ENCODE results near the gene SMAP2.
"Not testable (repeated sequence)": the region's sequence is repeated elsewhere in the genome, so short reads cannot be mapped to it uniquely, and the experiment has no call there.

Gene SMAP2

DNA sequence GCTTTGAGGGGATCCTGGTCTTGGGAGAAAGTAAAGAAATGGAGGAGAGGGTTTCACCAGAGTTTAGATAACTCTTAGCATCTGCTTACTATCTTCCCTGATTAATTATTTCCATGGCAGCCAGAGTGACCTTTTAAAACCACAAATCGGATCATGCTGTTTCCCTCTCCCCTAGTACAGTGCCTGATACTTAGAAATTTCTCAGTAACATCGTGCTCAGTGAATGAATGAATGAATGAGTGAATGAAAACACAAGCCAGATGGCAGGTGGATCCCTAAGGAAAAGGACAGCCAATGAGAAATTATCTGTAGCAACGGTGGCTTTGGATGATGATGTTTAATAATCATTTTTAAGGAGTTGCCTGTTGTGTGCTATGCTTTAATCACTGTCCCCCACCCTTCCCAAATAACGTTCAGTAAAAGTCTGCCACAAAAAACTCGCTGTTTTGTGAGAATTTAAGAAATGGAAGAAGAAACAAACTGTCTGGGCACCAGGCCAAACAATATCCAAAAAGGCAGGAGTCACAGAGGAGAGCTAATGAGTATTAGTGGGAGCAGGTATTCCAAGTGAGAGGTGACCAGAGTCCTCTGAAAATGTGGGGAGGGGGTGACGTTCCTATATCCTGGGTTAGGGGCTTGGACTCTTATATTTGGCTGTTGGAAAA lies 737 bp upstream of the SMAP2 start:
- DNase-seq (ENCODE audit: low read depth) = no peak

DNA sequence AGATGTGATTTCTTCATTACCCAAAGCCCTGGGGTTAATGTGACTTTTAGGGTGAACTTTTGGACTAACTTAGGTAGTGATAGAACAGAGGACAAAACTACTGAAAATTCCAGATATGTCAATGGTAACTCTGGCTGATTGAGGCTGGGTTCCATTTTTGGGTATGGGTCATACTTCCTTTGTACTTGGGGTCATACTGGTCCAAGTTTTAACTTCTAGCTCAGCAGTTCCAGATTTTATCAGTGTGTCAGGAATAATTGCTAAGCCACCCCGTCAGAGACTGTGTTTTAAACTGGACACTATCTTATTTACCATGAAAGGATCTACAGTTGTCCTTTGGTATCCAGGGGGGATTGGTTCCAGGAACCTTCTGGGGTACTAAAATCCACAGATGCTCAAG lies 4.0 kb downstream of the SMAP2 start:
- no peak for DNase-seq (ENCODE audit: low read depth)

DNA sequence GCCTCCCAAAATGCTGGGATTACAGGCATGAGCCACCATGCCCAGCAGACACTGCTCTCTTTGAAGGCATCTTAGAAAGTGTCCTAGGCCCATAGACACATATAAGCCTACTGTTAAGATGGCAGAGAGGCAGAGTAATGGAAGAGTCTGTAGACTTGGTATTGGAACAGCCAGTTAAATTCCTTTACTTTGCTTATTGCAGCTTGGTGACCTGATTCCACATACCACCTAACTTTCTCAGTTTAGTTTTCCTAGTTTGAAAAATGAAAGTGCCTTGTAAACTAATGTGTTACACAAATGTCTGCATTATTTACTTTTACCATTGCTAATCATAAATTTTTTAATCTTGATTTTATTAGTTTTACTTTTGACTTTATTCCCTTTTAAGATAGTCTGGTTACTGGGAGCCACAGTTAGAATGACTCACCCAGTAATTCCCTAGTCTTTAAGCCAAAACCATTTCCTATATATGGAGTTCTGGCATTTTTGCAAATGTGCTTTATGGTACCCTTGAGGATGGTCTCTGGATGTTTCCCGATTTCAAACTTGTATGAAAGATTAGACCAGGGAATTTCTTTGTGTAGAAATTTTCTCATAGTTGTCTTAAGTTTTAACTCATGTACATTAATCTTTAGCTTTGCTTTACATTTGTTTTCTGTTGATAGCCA lies 6.4 kb downstream of the SMAP2 start:
- peak; percentile 70 for DNase-seq (ENCODE audit: low read depth)

DNA sequence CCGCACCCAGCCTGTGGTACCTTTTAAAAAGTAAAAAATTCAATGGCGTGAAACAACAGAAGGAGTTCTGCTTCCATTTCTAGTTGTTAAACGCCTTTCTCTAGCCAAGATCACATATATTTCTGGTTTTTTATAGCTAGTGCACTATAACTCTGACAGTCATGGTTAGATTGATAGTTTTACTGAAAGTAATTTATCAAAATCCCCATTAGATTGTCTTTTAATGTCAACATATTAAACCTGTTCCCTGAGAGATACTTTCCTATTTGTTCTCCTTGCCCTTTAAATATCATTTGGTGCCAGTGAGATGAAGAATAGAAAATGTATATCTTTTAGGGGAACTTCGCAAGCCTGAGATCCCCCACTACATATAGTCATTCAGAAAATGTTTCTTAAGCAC lies 7.3 kb downstream of the SMAP2 start:
- DNase-seq (ENCODE audit: low read depth) = no peak

DNA sequence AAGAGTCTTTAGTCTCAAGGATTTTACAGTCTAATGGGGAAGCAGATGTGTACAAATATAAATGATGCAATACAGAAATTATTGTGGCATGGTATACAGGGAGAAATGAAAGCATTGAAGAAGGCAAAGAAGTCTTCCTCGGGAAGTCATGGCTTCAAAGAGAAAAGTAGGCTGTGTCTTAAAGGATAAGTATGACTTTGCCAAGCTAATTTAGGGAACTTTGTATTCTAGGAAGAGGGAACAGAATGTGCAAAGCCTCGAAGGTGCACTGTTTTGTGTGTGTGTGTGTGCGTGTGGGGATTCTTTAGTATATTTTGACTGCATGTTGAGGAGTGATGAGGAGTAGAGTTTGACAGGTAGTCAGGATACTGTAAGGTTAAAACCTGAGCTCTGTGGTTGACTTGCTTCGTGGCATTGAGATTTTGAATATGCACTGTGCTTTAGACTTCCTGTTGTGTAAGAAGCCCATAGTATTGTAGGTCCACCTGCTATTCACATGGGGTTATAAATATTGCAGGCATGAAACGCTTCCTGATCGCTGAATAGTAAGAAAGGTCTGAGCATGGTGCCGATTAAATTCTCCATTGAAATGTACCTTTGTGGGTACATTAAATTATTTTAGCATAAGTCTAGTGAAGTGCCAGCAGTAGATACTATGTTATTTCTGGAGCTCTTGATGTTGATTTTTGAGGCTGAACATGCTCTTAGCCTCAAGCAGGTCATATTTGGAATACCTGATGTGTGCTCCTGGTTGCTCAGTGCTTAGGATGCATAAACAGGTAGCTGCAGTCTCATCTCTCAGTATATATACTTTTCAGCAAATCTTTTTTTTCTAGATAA lies 8.0 kb downstream of the SMAP2 start:
- no peak for DNase-seq (ENCODE audit: low read depth)

DNA sequence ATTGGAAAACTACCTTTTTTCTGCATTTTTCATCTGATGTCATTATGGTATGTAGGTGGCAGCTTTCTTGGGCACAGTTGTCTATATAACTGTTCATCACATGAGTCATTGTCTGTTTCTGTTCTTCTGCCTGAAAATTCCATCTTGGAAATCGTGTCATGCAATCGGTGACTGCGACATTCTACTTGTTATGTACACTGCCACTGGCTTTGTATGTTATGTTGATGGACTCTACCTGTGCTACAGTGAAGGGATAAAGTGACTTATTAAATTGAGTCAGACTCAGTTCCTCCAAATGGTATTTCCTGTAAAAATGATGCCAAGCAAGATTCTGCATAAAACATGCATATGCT lies 8.6 kb downstream of the SMAP2 start:
- no peak for DNase-seq (ENCODE audit: low read depth)

DNA sequence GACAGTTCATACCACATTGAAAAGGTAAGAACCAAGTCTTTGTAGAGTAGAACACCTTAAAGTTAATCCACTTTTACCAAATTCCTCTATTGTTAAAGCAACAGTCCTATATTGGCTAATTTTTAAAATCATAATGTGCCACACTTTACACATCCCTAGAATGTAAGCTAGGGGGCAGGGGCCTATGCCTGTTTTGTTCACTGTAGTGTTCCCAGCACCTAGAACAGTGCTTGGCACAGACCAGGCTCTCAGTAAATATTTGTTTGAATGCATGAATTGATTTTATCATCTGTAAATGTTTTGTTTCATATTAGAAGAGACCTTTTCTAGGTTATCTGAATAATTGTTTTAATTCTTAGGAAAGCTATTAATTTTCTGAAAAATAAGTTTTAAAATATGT lies 9.1 kb downstream of the SMAP2 start:
- DNase-seq (ENCODE audit: low read depth) = no peak

DNA sequence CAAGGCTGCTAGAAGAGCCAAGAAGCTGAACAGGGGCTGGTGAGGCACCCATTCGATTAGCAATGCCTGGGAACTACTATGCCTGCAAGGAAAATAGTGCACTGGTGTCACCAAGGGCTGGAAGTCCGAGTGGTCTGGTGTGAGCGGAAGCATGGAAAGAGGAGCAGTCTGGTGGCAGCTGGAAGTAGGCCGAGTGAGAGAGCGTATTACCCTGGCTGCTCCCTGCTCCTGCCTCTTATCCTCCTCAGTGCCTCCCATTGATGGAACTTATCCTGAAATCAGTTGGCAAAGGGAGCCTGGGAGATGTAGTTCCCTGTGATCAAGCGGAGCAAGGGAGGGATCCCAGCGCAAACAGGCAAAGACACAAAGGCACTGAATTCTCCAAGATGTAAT lies 9.6 kb downstream of the SMAP2 start:
- no peak for DNase-seq (ENCODE audit: low read depth)

DNA sequence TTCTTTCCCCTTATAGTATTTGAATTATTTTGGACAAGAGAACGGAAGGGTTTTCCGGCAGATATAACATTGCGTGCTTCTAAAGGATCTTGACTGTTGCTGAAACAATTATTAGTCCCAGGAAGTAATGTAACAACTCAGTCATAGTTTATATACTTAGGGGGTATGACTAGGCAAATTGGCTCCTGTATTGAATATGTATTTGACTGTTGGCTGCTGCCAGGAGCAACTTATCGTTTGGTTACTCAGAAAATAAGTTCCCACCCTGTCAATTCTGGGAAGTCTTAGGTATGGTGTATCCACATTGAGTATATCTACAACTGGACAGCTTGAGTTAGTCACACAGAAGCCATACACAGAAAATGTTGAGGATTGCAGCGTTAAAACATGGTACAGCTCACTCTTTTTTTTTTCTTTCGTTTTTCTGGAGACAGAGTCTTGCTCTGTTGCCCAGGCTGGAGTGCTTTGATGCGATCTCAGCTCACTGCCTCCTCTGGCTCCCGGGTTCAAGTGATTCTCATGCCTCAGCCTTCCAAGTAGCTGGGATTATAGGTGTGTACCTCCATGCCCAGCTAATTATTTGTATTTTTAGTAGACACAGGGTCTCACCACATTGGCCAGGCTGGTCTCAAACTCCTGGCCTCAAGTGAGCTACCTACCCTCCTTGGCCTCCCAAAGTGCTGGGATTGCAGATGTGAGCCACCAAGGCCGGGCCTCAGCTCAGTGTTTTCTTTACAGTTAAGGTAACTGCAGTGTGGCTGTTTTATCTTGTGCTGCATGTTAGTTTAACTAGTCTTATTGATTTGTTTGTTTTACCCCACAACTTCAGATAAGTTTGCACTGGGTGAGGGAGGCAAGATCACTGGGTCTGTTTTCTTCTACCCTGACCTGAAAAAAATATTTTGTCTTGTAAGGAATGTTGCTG lies 10.2 kb downstream of the SMAP2 start:
- DNase-seq (ENCODE audit: low read depth) = no peak

DNA sequence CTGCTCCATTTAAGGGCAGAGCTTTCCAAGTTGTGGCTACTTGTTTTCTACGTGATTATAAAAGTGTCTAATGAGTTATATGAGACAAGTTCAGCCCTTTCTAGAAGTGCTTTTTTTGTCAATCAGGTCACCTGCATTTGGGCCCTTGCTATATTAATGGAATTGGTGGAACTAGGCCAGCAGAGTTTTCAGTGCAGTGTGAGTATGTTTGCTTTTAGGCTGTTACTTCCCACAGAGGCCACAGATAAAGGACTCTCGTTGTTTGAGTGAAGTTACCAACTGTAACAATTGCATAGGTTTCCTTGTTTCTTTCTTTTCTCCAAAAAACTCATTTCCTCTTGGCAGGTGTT lies 10.9 kb downstream of the SMAP2 start:
- DNase-seq (ENCODE audit: low read depth) = no peak

DNA sequence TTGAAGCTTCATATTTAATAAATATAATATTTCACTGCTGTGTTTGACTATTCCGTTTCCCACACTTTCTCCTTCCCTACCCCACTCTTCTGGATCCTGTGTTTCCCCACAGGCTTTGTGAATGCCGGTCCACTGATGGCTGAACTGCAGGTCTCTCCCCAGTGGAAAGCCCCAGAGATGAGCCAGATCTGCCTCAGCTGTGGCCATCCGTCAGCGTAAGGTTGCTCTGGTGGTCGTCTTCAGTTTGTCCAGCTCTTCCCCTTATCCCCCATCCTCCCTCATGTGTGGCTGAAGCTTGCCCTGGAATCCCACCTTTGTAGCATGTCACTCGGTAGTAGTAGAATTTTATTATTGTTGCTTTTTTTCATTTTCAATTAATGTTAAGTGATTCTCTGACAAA lies 11.4 kb downstream of the SMAP2 start:
- DNase-seq (ENCODE audit: low read depth) = no peak

DNA sequence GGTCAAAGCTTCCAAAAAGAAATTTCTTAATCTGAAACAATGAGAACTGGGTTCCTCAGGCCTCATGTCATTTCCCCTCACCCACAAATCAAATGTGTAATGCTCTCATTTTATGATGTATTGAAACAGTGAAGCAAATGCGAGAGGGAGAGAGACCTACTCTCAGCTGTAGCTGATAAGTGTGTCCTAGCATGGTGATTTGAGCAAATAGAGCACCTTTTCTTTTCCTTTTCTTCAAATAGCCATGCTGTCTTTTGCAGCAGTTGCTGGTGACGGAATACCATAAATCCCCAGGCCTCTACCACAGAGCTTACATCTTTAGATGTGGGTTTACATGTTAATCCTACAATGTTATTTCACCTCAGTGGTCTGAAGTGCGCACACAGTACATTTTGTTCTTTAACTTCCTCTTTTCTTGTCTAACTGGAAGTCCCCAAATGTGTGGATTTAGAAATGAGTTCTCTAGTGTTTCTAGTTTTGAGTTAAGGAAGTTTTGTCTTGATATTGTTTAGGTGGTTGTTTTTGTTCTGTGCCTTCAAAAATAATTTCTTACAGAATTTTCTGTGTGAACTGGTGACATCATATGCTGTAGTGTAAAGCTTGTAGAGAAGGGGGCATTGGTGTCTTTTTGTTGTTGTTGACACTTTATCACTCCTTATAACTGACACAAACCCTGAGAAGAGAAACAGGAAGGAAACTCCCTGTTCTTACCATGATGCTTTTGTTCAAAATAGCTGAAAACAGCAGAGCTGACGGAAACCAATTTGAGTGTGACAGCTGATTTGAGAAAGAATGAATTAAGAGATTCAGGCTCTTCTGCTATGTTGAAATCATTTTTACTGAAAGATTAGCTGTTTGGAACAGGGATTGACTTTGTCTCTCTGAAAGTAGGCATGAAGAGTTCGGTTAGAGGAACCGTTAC lies 12.2 kb downstream of the SMAP2 start:
- DNase-seq (ENCODE audit: low read depth) = no peak

DNA sequence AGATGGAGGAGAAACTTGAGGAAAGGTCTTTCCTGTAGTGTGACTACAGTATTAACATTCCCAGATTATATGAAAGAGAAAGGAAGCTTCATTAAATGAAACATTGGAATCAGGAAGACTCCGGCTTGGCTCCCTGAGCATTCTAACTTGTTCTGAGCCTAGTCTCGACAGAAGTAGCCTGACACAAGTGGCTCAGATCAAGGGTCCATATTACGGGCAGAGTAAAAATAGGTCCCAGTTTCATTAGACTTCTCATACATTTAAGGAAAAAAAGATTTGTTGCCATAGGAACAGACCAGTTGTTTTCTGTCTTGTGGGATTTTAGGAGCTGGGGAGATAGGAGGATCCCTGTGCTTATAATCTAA lies 12.8 kb downstream of the SMAP2 start:
- DNase-seq (ENCODE audit: low read depth) = no peak

DNA sequence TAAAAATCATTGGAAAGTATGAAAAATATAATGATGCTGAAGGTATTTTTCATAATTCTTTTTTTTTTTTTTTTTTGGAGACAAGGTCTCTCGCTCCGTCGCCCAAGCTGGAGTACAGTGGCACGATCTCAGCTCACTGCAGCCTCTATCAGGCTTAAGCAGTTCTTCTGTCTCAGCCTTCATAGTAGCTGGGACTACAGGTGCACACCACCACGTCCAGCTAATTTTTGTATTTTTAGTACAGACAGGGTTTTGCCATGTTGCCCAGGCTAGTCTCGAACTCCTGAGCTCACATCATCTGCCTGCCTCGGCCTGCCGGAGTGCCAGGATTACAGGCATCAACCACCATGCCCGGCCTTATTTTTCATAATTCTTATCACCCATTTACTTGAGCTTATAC lies 13.3 kb downstream of the SMAP2 start:
- DNase-seq (ENCODE audit: low read depth) = no peak

DNA sequence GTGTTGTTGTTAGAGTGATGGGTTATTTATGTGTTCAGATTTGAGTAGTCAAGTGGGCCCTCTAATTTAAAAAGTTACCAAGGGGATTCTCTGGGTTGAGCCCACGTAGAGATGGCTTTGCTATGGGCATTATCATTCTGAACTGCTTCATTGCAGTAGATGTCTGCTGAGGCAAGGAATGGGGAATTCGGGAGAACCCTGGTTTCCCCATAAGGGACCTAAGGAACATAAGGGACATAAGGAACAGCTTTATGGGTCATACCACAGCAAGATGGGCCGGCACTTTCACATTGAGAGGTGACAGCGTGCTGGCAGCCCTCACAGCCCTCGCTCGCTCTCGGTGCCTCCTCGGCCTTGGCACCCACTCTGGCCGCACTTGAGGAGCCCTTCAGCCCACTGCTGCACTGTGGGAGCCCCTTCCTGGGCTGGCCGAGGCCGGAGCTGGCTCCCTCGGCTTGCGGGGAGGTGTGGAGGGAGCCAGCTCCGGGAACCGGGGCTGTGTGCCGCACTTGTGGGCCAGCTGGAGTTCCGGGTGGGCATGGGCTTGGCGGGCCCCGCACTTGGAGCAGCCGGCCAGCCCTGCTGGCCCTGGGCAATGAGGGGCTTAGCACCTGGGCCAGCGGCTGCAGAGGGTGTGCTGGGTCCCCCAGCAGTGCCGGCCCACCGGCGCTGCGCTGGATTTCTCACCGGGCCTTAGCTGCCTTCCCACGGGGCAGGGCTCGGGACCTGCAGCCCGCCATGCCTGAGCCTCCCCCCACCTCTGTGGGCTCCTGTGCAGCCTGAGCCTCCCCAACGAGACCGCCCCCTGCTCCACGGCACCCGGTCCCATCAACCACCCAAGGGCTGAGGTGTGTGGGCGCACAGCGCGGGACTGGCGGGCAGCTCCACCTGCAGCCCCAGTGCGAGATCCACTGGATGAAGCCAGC lies 14.1 kb downstream of the SMAP2 start:
- not testable (repeated sequence) for DNase-seq (ENCODE audit: low read depth)

DNA sequence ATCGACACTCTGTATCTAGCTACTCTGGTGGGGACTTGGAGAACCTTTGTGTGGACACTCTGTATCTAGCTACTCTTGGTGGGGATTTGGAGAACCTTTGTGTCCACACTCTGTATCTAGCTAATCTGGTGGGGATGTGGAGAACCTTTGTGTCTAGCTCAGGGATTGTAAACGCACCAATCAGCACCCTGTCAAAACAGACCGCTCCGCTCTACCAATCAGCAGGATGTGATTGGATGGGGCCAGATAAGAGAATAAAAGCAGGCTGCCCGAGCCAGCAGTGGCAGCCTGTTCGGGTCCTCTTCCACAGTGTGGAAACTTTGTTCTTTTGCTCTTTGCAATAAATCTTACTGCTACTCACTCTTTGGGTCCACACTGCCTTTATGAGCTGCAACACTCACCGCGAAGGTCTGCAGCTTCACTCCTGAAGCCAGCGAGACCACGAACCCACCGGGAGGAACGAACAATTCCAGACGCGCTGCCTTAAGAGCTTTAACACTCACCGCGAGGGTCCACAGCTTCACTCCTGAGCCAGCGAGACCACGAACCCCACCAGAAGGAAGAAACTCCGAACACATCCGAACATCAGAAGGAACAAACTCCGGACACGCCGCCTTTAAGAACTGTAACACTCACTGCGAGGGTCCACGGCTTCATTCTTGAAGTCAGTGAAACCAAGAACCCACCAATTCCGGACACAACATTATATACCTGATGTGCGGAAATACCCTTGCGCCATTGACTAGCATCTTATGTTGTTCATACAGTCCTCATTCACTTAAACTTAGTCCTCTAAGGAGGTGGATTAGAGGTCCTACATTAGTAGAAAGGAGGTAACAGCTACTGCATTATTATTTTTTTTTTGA lies 15.2 kb downstream of the SMAP2 start:
- DNase-seq (ENCODE audit: low read depth) = not testable (repeated sequence)

DNA sequence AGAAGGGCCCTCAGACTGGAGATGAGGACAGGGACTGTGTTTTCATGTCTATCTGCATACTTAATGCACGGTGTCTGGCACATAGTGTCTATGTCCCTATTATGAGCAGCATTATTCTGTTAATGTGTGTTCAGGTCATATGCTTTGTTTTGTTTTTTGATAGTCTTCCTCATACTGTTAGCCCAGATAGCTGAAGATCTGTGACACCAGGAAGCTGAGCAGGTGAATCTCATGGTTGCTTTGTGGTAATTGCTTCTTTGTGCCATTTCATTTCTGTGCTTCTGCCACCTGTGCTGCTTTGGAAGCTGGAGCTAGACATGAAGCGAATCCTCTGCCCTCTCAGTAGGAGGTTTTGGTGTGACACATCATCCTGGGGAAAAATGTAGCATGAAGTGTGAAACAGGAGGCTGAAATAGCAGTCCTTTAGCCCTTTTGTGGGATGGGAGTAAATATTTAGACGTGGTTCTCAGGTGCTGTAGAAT lies 15.8 kb downstream of the SMAP2 start:
- DNase-seq (ENCODE audit: low read depth) = no peak

DNA sequence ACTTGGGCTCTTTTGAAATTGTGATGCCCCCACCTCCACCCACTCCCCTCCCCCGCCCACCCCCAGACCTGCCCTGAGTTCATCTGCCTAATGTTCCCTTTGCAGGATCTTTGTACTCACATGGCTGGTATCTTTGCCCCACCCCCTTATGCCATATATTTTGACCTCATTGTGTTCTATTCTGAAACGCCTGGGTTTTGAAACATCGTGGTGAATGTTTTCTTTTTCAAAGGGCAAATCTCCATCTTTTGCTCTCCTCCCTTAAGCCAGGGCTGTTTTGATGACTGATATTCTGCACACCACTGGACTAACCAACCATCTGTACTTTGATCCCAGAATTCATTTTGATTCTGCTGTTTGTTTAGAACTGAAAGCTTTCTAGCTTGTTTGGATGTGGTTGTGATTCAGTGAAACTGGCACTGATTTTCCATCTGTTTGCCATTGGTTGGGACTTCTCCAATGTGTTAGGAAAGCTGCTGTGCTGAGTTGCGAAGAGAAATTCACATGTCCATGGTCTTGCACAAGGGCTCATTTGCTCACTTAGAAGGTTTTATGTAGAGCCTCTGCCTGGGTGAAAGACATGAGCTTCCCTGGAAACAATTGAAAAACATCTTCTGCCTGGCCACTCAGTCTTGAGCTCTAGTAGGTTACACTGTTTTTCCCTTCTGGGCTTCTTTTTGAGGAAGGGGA lies 16.5 kb downstream of the SMAP2 start:
- DNase-seq (ENCODE audit: low read depth) = peak; percentile 90

Data from GM04504 (cell line).